ENCODE data around the gene TRIM72. TPM values are rescaled to one million over a fixed set of nuclear protein-coding genes. Genes with fewer than 3 reads are reported as not detected.

TRIM72 gene
- total and polyA plus RNA-seq, 2 of the 8 experiments (the other 6 are each of a cell fraction or from before 2014, with no cell fraction given) = 0.57 to 2.1 TPM

- no peak for TF ChIP-seq CHD7 (IDR thresholded peaks at IDR 0.05; ENCODE audit: insufficient replicate concordance, low read length)
- TF ChIP-seq TCF12 (IDR thresholded peaks at IDR 0.05; ENCODE audit: low read depth, low read length) = 0 out of 2 replicates have a peak, but pooled peaks have one; percentile 11
Observed at GRCh38 chr16:31267332-31268032, 53.6 kb downstream of the TRIM72 start (continued).

All from H1 (cell line).